Heart right ventricle (tissue), 16 donors: Measurements from ENCODE around the gene LDLRAD4. TPM values are rescaled to one million over a fixed set of nuclear protein-coding genes. Genes with fewer than 3 reads are reported as not detected.

ENCODE experiments used
- ATAC-seq, 8 donors: fragments of 200-7000 bp; cut with Tn5 transposase; one replicate each; pipeline ENCODE4 v1.9.1; 2020; ENCODE audit warnings: mild to moderate bottlenecking in 8 of 8, moderate library complexity in 8 of 8, moderate number of reproducible peaks in 1 of 8
- DNase-seq, 2 donors: peaks; one replicate each; pipeline ENCODE4 v3.0.0-alpha.2; 2020
- H3K27ac ChIP-seq, 10 donors: fragments of 200-600 bp; sonication (generic) in 2 of 10; one replicate each; pipeline versions ENCODE4 v1.5.0 to v1.8.0; 2020 to 2022; ENCODE audit warnings: mild to moderate bottlenecking in 3 of 10
- H3K27me3 ChIP-seq, 7 donors: fragments of 200-600 bp; one replicate each; pipeline ENCODE4 v1.8.0; 2021 to 2022; ENCODE audit warnings: mild to moderate bottlenecking in 2 of 7
- H3K36me3 ChIP-seq, 9 donors: fragments of 200-600 bp; sonication (generic) in 1 of 9; one replicate each; pipeline versions ENCODE4 v1.5.0 to v1.8.0; 2020 to 2022; ENCODE audit warnings: mild to moderate bottlenecking in 2 of 9
- H3K4me1 ChIP-seq, 9 donors: fragments of 200-600 bp; sonication (generic) in 1 of 9; one replicate each; pipeline versions ENCODE4 v1.5.0 to v1.8.0; 2020 to 2022; ENCODE audit warnings: mild to moderate bottlenecking in 4 of 9
- H3K4me3 ChIP-seq, 10 donors: fragments of 200-600 bp; sonication (generic) in 2 of 10; one replicate each; pipeline versions ENCODE4 v1.5.0 to v1.8.0; 2020 to 2022; ENCODE audit warnings: mild to moderate bottlenecking in 7 of 10, moderate library complexity in 2 of 10
- H3K9me3 ChIP-seq, 11 donors: fragments of 200-600 bp in 10 of 11; sonication (generic) in 2 of 11; one replicate each; pipeline versions ENCODE4 v1.5.0 to v1.8.0; 2013 to 2022; ENCODE audit warnings: mild to moderate bottlenecking in 2 of 11, control low read depth in 1 of 11, moderate library complexity in 1 of 11
- CTCF ChIP-seq, 9 donors: fragments of 200-600 bp; sonication (generic) in 2 of 9; IDR thresholded peaks; one replicate each; pipeline versions ENCODE4 v1.5.0 to v1.8.0; 2021 to 2022; ENCODE audit warnings: antibody characterized with exemption in 9 of 9, mild to moderate bottlenecking in 5 of 9, moderate library complexity in 1 of 9
- WGBS, 2 donors: extraction: QIAGEN DNeasy Blood & Tissue Kit; methylation state at CpG; one replicate each; pipeline ENCODE4 v1.1.7; 2013; ENCODE audit warnings: inconsistent platforms in 1 of 2; 5-methylcytosine and 5-hydroxymethylcytosine counted together
- intact Hi-C, 10 donors: fragments of 100-400 bp; cut with DNase I; formaldehyde crosslinking; loops; one replicate each; pipeline versions ENCODE4 v1.11.1 to v1.14.2; 2022
- polyA plus RNA-seq, 2 donors: library from polyadenylated mRNA; stranded (reverse); fragments of 200-250 nt; gene quantifications; one replicate each; pipeline ENCODE4 v1.2.3, GENCODE V29; 2013
- total RNA-seq, 10 donors: library from RNA; stranded (reverse); fragmentation: NEBNext Ultra II Directional in 3 of 10; extraction: Animal tissue kit (Norgen Biotek cat#: 25700) in 3 of 10; gene quantifications; one replicate each; pipeline versions ENCODE4 v1.2.1 to v1.2.4, GENCODE V29; 2021 to 2023
- donor health status: Arrhythmogenic right ventricular cardiomyopathy.
- donor health status: ischemic (EF 13 %, LVEDD 7.1; RV severe dilation, severe dysfunction).
- donor health status: healthy with polysubstance abuse.
- donor health status: DM: no; HTN: yes; CAD: no.
- donor health status: DM: no; HTN: no; CAD: no.
- donor health status: ischemic (EF 25% LVEDD 6.9; RV normal size, moderate dysfunction).
- donor health status: ischemic (EF 25% LVEDD 5.7; RV mildly dilated, moderate dysfunction).
- donor health status: healthy.
- donor health status: DM: yes; HTN: yes; CAD: no.
- donor health status: Ischemic cardiomyopathy.
- donor health status: ischemic (EF 35%, LVEDD 5.7; RV mildly dilated, moderate dysfunction).
- donor health status: nonischemic (EF 11% LVEDD 7.7; RV severe dilation, severe dysfunction).
- donor health status: DM: yes; HTN: yes; CAD: no.
- donor health status: PGD.
- donor health status: ischemic (EF 29% LVEDD 5.4; RV normal size, mild dysfunction).
- donor health status: nonischemic (EF 23%, LVEDD 6.1; RV moderate dilation, normal function).

The LDLRAD4 gene
- total and polyA plus RNA-seq, 12 donors: 5.4 to 74.6 (median 34.6) TPM

GRCh38 chr18:13449651-13450050 is 231.1 kb downstream of the LDLRAD4 start:
- Histone ChIP-seq H3K9me3 (no peaks in the 10 kb centered on the region), H3K4me1 (peaks cover 22 to 79% (median 42%) of the 10 kb centered on the region in 9 donors), H3K27me3 (no peaks in the 10 kb centered on the region), H3K36me3 (no peaks in the 10 kb centered on the region), H3K27ac (no peak overlapping the region), H3K4me3 (no peak overlapping the region)
- WGBS, 2 donors: 94 to 95% methylated on average over 9 of the region's 9 CpGs
- intact Hi-C loops: loop anchor here in 2 of 10 donors (5.0 to 10.0 kb wide), 3 partner anchors 65 to 232 kb away; partner anchors contain the start of gene LDLRAD4 (in 1 of the 2)
- no peak for TF ChIP-seq CTCF (IDR thresholded peaks at IDR 0.05)
- ATAC-seq: no peak
- DNase-seq: no peak

GRCh38 chr18:13450289-13451212 is 232.0 kb downstream of the LDLRAD4 start:
- WGBS, 2 donors: 57 to 62% methylated on average over 10 of the region's 10 CpGs
- no peak for TF ChIP-seq CTCF (IDR thresholded peaks at IDR 0.05)
- peak in 5 of 8 donors; percentile 16 to 52 (median 30) for ATAC-seq

GRCh38 chr18:13451213-13451540 is 232.6 kb downstream of the LDLRAD4 start:
- Histone ChIP-seq H3K4me1 (peaks cover 22 to 88% (median 57%) of the 10 kb centered on the region in 9 donors), H3K9me3 (no peaks in the 10 kb centered on the region), H3K27me3 (no peaks in the 10 kb centered on the region), H3K4me3 (no peak overlapping the region), H3K36me3 (no peaks in the 10 kb centered on the region), H3K27ac (peak overlapping the region in 5 of 10 donors; percentile 37 to 74 (median 59))
- TF ChIP-seq CTCF (IDR thresholded peaks at IDR 0.05): no peak
- WGBS, 2 donors: 85 to 87% methylated on average over 3 of the region's 3 CpGs
- ATAC-seq (no peak), DNase-seq (no peak)
- intact Hi-C loops: loop anchor here in 1 of 10 donors (5.0 kb wide), 1 partner anchor 234 kb away; the partner anchor contains the start of gene LDLRAD4

More at GRCh38 chr18:13450289-13451212, 232.0 kb downstream of the LDLRAD4 start:
- H3K9me3 ChIP-seq: no peaks in the 10 kb centered on the region
- H3K27me3 ChIP-seq: no peaks in the 10 kb centered on the region
- H3K4me3 ChIP-seq: no peak overlapping the region
- no peak for DNase-seq
- no peaks in the 10 kb centered on the region for H3K36me3 ChIP-seq
- intact Hi-C loops: loop anchor here in 1 of 10 donors (5.0 kb wide), 1 partner anchor 233 kb away; the partner anchor contains the start of gene LDLRAD4
- H3K27ac ChIP-seq: peak overlapping the region in 6 of 10 donors; percentile 27 to 74 (median 52)
- peaks cover 22 to 82% (median 51%) of the 10 kb centered on the region in 9 donors for H3K4me1 ChIP-seq

- 68 to 71% methylated on average over 14 of the region's 14 CpGs for WGBS, 2 donors
- peak in 7 of 8 donors; percentile 2 to 44 (median 7) for ATAC-seq
- no peak overlapping the region for H3K4me3 ChIP-seq
- peaks cover 26 to 88% (median 60%) of the 10 kb centered on the region in 9 donors for H3K4me1 ChIP-seq
- H3K36me3 ChIP-seq: no peaks in the 10 kb centered on the region
- H3K27ac ChIP-seq: peak overlapping the region in 7 of 10 donors; percentile 8 to 74 (median 45)
- no peak for TF ChIP-seq CTCF (IDR thresholded peaks at IDR 0.05)
- H3K9me3 ChIP-seq: no peaks in the 10 kb centered on the region
- intact Hi-C loops: loop anchor here in 1 of 10 donors (5.0 kb wide), 1 partner anchor 235 kb away; the partner anchor contains the start of gene LDLRAD4
- no peaks in the 10 kb centered on the region for H3K27me3 ChIP-seq
- DNase-seq: no peak
Observed at GRCh38 chr18:13451661-13452387, 233.3 kb downstream of the LDLRAD4 start.
